B cell (primary cell): ENCODE measurements around the gene FOXN3. TPM values are rescaled to one million over a fixed set of nuclear protein-coding genes. Genes with fewer than 3 reads are reported as not detected.
A peak's percentile ranks its signal among the peaks of the same experiment; 100 is the strongest.

Experiments
- ATAC-seq: fragments of 200-7000 bp; cut with Tn5 transposase; one replicate; pipeline ENCODE4 v1.10.0; 2021; ENCODE audit warnings: low read depth, mild to moderate bottlenecking, moderate number of reproducible peaks, moderate library complexity
- CTCF ChIA-PET: fragments of 350-600 bp; sonication (Branson Sonifier 250); formaldehyde crosslinking; loops from one replicate; lab custom pipeline; 2021; ENCODE audit warnings: antibody characterized with exemption, inconsistent platforms; lab: Charles Lee
- POLR2A ChIA-PET: fragments of 350-600 bp; sonication (Branson Sonifier 250); formaldehyde crosslinking; loops from one replicate; lab custom pipeline; 2021; ENCODE audit warnings: antibody characterized with exemption; lab: Charles Lee
- DNase-seq: peaks from one replicate; pipeline ENCODE4 v3.0.0; 2013
- H2AFZ ChIP-seq: 2 replicates; pipeline ENCODE4 v1.6.1; 2012; ENCODE audit warnings: mild to moderate bottlenecking, low read depth, low read length; ENCODE audit not compliant: insufficient read depth, poor library complexity, severe bottlenecking
- H3K27ac ChIP-seq, 2 donors: 1 replicate in 1 of 2; 2 replicates in 1 of 2; pipeline ENCODE4 v1.5.1; 2012 to 2013; ENCODE audit warnings: low read length in 2 of 2, mild to moderate bottlenecking in 2 of 2, moderate library complexity in 1 of 2
- H3K27me3 ChIP-seq, 4 experiments: fragments of 200-600 bp in 1 of 4; sonication (generic) in 1 of 4; replicated peaks in 1 of 4; 1 replicate in 2 of 4; 2 replicates in 2 of 4; pipeline versions ENCODE4 v1.6.1 to v1.7.0; 2013 to 2016; ENCODE audit warnings: low read length in 3 of 4, mild to moderate bottlenecking in 2 of 4, mixed read lengths in 1 of 4, moderate library complexity in 1 of 4; ENCODE audit not compliant: insufficient read depth in 4 of 4, control insufficient read depth in 3 of 4; ENCODE audit errors: control extremely low read depth in 1 of 4
- H3K36me3 ChIP-seq, 2 experiments: replicated peaks in 1 of 2; 1 replicate in 1 of 2; 2 replicates in 1 of 2; pipeline versions ENCODE4 v1.6.1 to v1.7.1; 2013; ENCODE audit warnings: low read length in 1 of 2; ENCODE audit not compliant: insufficient read depth in 2 of 2, control insufficient read depth in 1 of 2; ENCODE audit errors: control extremely low read depth in 1 of 2, extremely low read depth in 1 of 2
- H3K4me1 ChIP-seq, 2 donors: fragments of 200-600 bp in 1 of 2; sonication (generic) in 1 of 2; 1 replicate in 1 of 2; 2 replicates in 1 of 2; pipeline versions ENCODE4 v1.5.1 to v1.6.1; 2013 to 2017; ENCODE audit warnings: low read length in 2 of 2; ENCODE audit not compliant: control insufficient read depth in 2 of 2, insufficient read depth in 2 of 2
- H3K4me2 ChIP-seq: replicated peaks from 2 replicates; pipeline ENCODE3; 2012; ENCODE audit warnings: mild to moderate bottlenecking, low read depth, low read length; ENCODE audit not compliant: poor library complexity, severe bottlenecking
- H3K4me3 ChIP-seq, 5 experiments: fragments of 200-600 bp in 1 of 5; sonication (generic) in 1 of 5; 1 replicate in 3 of 5; 2 replicates in 2 of 5; pipeline versions ENCODE4 v1.5.1 to v1.7.0; 2011 to 2016; ENCODE audit warnings: low read length in 4 of 5, mild to moderate bottlenecking in 4 of 5, low read depth in 2 of 5, control low read depth in 1 of 5, moderate library complexity in 1 of 5; ENCODE audit not compliant: insufficient read depth in 1 of 5; ENCODE audit errors: control extremely low read depth in 1 of 5, extremely low read depth in 1 of 5
- H3K79me2 ChIP-seq: fragments of 200-600 bp; sonication (generic); one replicate; pipeline ENCODE4 v1.6.0; 2016; ENCODE audit warnings: low read length; ENCODE audit not compliant: control insufficient read depth, insufficient read depth
- H3K9ac ChIP-seq: fragments of 200-600 bp; sonication (generic); 2 replicates; pipeline ENCODE4 v1.6.1; 2017; ENCODE audit warnings: mild to moderate bottlenecking, low read length, moderate library complexity
- H3K9me3 ChIP-seq, 3 donors: one replicate each; pipeline versions ENCODE4 v1.6.1 to v1.7.1; 2013; ENCODE audit warnings: low read length in 2 of 3; ENCODE audit not compliant: control insufficient read depth in 2 of 3, insufficient read depth in 1 of 3; ENCODE audit errors: control extremely low read depth in 1 of 3
- H4K20me1 ChIP-seq: 2 replicates; pipeline ENCODE4 v1.6.0; 2012; ENCODE audit warnings: mild to moderate bottlenecking, low read length; ENCODE audit not compliant: insufficient read depth, control insufficient read depth, poor library complexity, severe bottlenecking
- H3K27ac Mint-ChIP-seq: one replicate; pipeline ENCODE4 v1.8.0; 2021; ENCODE audit warnings: mixed read lengths
- H3K27me3 Mint-ChIP-seq: one replicate; pipeline ENCODE4 v1.8.0; 2021; ENCODE audit warnings: mixed read lengths
- H3K4me1 Mint-ChIP-seq: one replicate; pipeline ENCODE4 v1.8.0; 2021; ENCODE audit warnings: mixed read lengths
- H3K4me3 Mint-ChIP-seq: one replicate; pipeline ENCODE4 v1.8.0; 2021; ENCODE audit warnings: mixed read lengths
- H3K9me3 Mint-ChIP-seq: one replicate; pipeline ENCODE4 v1.8.0; 2022; ENCODE audit warnings: mixed read lengths; ENCODE audit not compliant: insufficient read depth
- CTCF ChIP-seq: fragments of 200-600 bp; IDR thresholded peaks from one replicate; pipeline ENCODE4 v1.8.0; 2022; ENCODE audit warnings: antibody characterized with exemption, mild to moderate bottlenecking
- EZH2 ChIP-seq: IDR thresholded peaks from 2 replicates; pipeline ENCODE4 v1.6.1; 2012; ENCODE audit warnings: borderline replicate concordance, low read depth, mild to moderate bottlenecking, moderate library complexity, low read length; ENCODE audit not compliant: insufficient read depth, poor library complexity, severe bottlenecking
- WGBS: methylation state at CpG from one replicate; pipeline ENCODE4 v1.1.5; 2013; ENCODE audit warnings: missing lambda C conversion rate; ENCODE audit not compliant: insufficient coverage; 5-methylcytosine and 5-hydroxymethylcytosine counted together
- intact Hi-C: fragments of 100-400 bp; cut with micrococcal nuclease; formaldehyde crosslinking; loops from one replicate; pipeline ENCODE4 v1.10.0; 2022
- polyA plus RNA-seq: library from polyadenylated mRNA; depleted of rRNA; stranded (reverse); fragments of >200 nt; gene quantifications from 2 replicates; pipeline ENCODE4 v1.2.3, GENCODE V29; 2012
- total RNA-seq, 2 donors: library from RNA; stranded (reverse); fragments of 120-200 nt in 1 of 2; gene quantifications; 1 replicate in 1 of 2; 2 replicates in 1 of 2; pipeline versions ENCODE4 v1.2.3 to v1.2.4, GENCODE V29; 2013 to 2022

The FOXN3 gene
- total and polyA plus RNA-seq, 2 donors (not counting 1 experiment from before 2014, with no cell fraction given), result 80.6 to 98.2 TPM

- Mint-ChIP-seq H3K4me1 (peaks cover 71% of the 10 kb centered on the region), H3K4me3 (peak overlapping the region; percentile 2), H3K9me3 (peaks cover 8% of the 10 kb centered on the region), H3K27ac (peak overlapping the region; percentile 53), H3K27me3 (no peaks in the 10 kb centered on the region)
- WGBS, result 97% methylated on average over 3 of the region's 4 CpGs
- Histone ChIP-seq H3K79me2 (peaks cover 93% of the 10 kb centered on the region), H2AFZ (no peak overlapping the region), H3K4me3 (no peak overlapping the region), H3K9ac (no peak overlapping the region), H3K27ac (peak overlapping the region in 1 of 2 donors; percentile 38), H3K9me3 (peaks cover 0 to 13% (median 2%) of the 10 kb centered on the region in 3 donors), H3K36me3 (peaks cover 0 to 1% of the 10 kb centered on the region in 2 experiments), H3K4me2 (no peak overlapping the region), H3K27me3 (no peaks in the 10 kb centered on the region), H4K20me1 (no peaks in the 10 kb centered on the region), H3K4me1 (peaks cover 51 to 52% of the 10 kb centered on the region in 2 donors)
- DNase-seq (no peak), ATAC-seq (no peak)
- no peak for TF ChIP-seq CTCF
- no peak for TF ChIP-seq EZH2
- ChIA-PET CTCF (interaction anchor here (1.0 to 1.3 kb wide), 2 partner anchors 14 to 194 kb away, joined by 3 read pairs; no protein-coding TSS in a partner anchor), POLR2A (no interaction called here)
- intact Hi-C loops, result no loop called here
These were observed 46.7 kb downstream of the FOXN3 start for GRCh38 chr14:89370381-89370780.

- Histone ChIP-seq H3K4me2 (no peak overlapping the region), H3K36me3 (peaks cover 0 to 1% of the 10 kb centered on the region in 2 experiments), H3K4me3 (no peak overlapping the region), H3K4me1 (peaks cover 55 to 58% of the 10 kb centered on the region in 2 donors), H3K27ac (peak overlapping the region in 1 of 2 donors; percentile 38), H2AFZ (no peak overlapping the region), H3K27me3 (no peaks in the 10 kb centered on the region), H3K79me2 (peaks cover 87% of the 10 kb centered on the region), H3K9me3 (peaks cover 0 to 11% (median 2%) of the 10 kb centered on the region in 3 donors), H3K9ac (no peak overlapping the region), H4K20me1 (no peaks in the 10 kb centered on the region)
- Mint-ChIP-seq H3K9me3 (peaks cover 8% of the 10 kb centered on the region), H3K4me3 (no peak overlapping the region), H3K27ac (peak overlapping the region; percentile 65), H3K27me3 (no peaks in the 10 kb centered on the region), H3K4me1 (peaks cover 74% of the 10 kb centered on the region)
- TF ChIP-seq EZH2 (no peak), CTCF (no peak)
- POLR2A ChIA-PET, result no interaction called here
- intact Hi-C loops, result no loop called here
- no peak for ATAC-seq
- 100% methylated on average over 2 of the region's 4 CpGs for WGBS
- CTCF ChIA-PET, result interaction anchor here (0.5 to 1.3 kb wide), 4 partner anchors 14 to 193 kb away, joined by 3 read pairs; no protein-coding TSS in a partner anchor
- DNase-seq, result no peak
These were observed 47.4 kb downstream of the FOXN3 start for GRCh38 chr14:89369656-89370055.
